CD14-positive monocyte (primary cell): ENCODE results near the gene APLF. TPM values are rescaled to one million over a fixed set of nuclear protein-coding genes. Genes with fewer than 3 reads are reported as not detected.

Experiments
- DNase-seq, 3 donors: peaks; one replicate each; pipeline ENCODE4 v3.0.0-alpha.2; 2011 to 2022
- H2AFZ ChIP-seq: 2 replicates; pipeline ENCODE4 v1.6.0; 2012; ENCODE audit warnings: mild to moderate bottlenecking, low read depth, low read length, inconsistent platforms; ENCODE audit not compliant: insufficient read depth, poor library complexity, severe bottlenecking
- H3K27ac ChIP-seq, 2 donors: 1 replicate in 1 of 2; 2 replicates in 1 of 2; pipeline ENCODE4 v1.5.1; 2012 to 2013; ENCODE audit warnings: low read length in 2 of 2, control low read depth in 1 of 2, inconsistent platforms in 1 of 2, low read depth in 1 of 2, mild to moderate bottlenecking in 1 of 2
- H3K27me3 ChIP-seq, 2 donors: one replicate each; pipeline versions ENCODE4 v1.6.0 to v1.6.1; 2011 to 2013; ENCODE audit warnings: low read length in 2 of 2; ENCODE audit not compliant: control insufficient read depth in 2 of 2, insufficient read depth in 2 of 2
- H3K36me3 ChIP-seq, 2 donors: replicated peaks in 1 of 2; 1 replicate in 1 of 2; 2 replicates in 1 of 2; pipeline versions ENCODE4 v1.5.1 to v1.6.1; 2012 to 2013; ENCODE audit warnings: low read length in 2 of 2, control low read depth in 1 of 2, inconsistent platforms in 1 of 2, mild to moderate bottlenecking in 1 of 2; ENCODE audit not compliant: insufficient read depth in 2 of 2, control insufficient read depth in 1 of 2
- H3K4me1 ChIP-seq, 2 donors: 1 replicate in 1 of 2; 2 replicates in 1 of 2; pipeline versions ENCODE4 v1.5.1 to v1.6.1; 2012 to 2013; ENCODE audit warnings: low read length in 2 of 2, control low read depth in 1 of 2, inconsistent platforms in 1 of 2, mild to moderate bottlenecking in 1 of 2, moderate library complexity in 1 of 2; ENCODE audit not compliant: insufficient read depth in 2 of 2, control insufficient read depth in 1 of 2
- H3K4me2 ChIP-seq: replicated peaks from 2 replicates; pipeline ENCODE3; 2012; ENCODE audit warnings: low read length, moderate library complexity, mild to moderate bottlenecking; ENCODE audit not compliant: poor library complexity, severe bottlenecking; ENCODE audit errors: extremely low read depth
- H3K4me3 ChIP-seq, 3 experiments: fragments of 200-600 bp in 1 of 3; sonication (generic) in 1 of 3; replicated peaks in 1 of 3; 1 replicate in 2 of 3; 2 replicates in 1 of 3; pipeline ENCODE4 v1.5.1; 2011 to 2013; ENCODE audit warnings: low read length in 3 of 3, mild to moderate bottlenecking in 3 of 3, control low read depth in 2 of 3, low read depth in 2 of 3, inconsistent platforms in 1 of 3, moderate library complexity in 1 of 3
- H3K79me2 ChIP-seq: 2 replicates; pipeline ENCODE4 v1.6.0; 2012; ENCODE audit warnings: mild to moderate bottlenecking, control low read depth, inconsistent platforms, low read length, moderate library complexity; ENCODE audit not compliant: insufficient read depth
- H3K9ac ChIP-seq: 2 replicates; pipeline ENCODE4 v1.6.0; 2017; ENCODE audit warnings: low read length, mild to moderate bottlenecking; ENCODE audit not compliant: insufficient read depth, poor library complexity, severe bottlenecking
- H3K9me3 ChIP-seq, 2 donors: replicated peaks in 1 of 2; 1 replicate in 1 of 2; 2 replicates in 1 of 2; pipeline versions ENCODE4 v1.5.1 to v1.6.1; 2012 to 2013; ENCODE audit warnings: low read length in 2 of 2, control low read depth in 1 of 2; ENCODE audit not compliant: control insufficient read depth in 1 of 2, insufficient read depth in 1 of 2
- H4K20me1 ChIP-seq: 2 replicates; pipeline ENCODE4 v1.6.0; 2012; ENCODE audit warnings: mild to moderate bottlenecking, low read length, control low read depth, moderate library complexity; ENCODE audit not compliant: insufficient read depth
- H3K27ac Mint-ChIP-seq, 7 donors: one replicate each; pipeline ENCODE4 v1.8.0; 2020; ENCODE audit warnings: mild to moderate bottlenecking in 7 of 7, mixed read lengths in 7 of 7, moderate library complexity in 6 of 7, inconsistent platforms in 2 of 7
- H3K27me3 Mint-ChIP-seq, 3 donors: one replicate each; pipeline ENCODE4 v1.8.0; 2021 to 2022; ENCODE audit warnings: low read depth in 3 of 3, mild to moderate bottlenecking in 3 of 3, mixed read lengths in 3 of 3, moderate library complexity in 3 of 3, inconsistent platforms in 1 of 3
- H3K36me3 Mint-ChIP-seq, 2 donors: one replicate each; pipeline ENCODE4 v1.8.0; 2020; ENCODE audit warnings: mixed read lengths in 2 of 2, inconsistent platforms in 1 of 2, mild to moderate bottlenecking in 1 of 2
- H3K4me1 Mint-ChIP-seq: one replicate; pipeline ENCODE4 v1.8.0; 2020; ENCODE audit warnings: mild to moderate bottlenecking, mixed read lengths
- H3K4me3 Mint-ChIP-seq, 2 donors: one replicate each; pipeline ENCODE4 v1.8.0; 2020; ENCODE audit warnings: mild to moderate bottlenecking in 2 of 2, mixed read lengths in 2 of 2, moderate library complexity in 1 of 2
- H3K9me3 Mint-ChIP-seq, 7 donors: one replicate each; pipeline ENCODE4 v1.8.0; 2020 to 2022; ENCODE audit warnings: mixed read lengths in 7 of 7, mild to moderate bottlenecking in 6 of 7, moderate library complexity in 6 of 7, inconsistent platforms in 2 of 7
- CTCF ChIP-seq: fragments of 200-600 bp; IDR thresholded peaks from one replicate; pipeline ENCODE4 v1.8.0; 2022; ENCODE audit warnings: antibody characterized with exemption, mild to moderate bottlenecking
- whole genome bisulfite sequencing: methylation state at CpG from one replicate; pipeline ENCODE4 v1.1.5; 2013; ENCODE audit warnings: missing lambda C conversion rate; ENCODE audit not compliant: insufficient coverage; 5-methylcytosine and 5-hydroxymethylcytosine counted together
- intact Hi-C, 2 donors: fragments of 100-400 bp; cut with micrococcal nuclease; formaldehyde crosslinking; loops; one replicate each; pipeline versions ENCODE4 v1.15.0 to v1.15.1; 2023
- polyA plus RNA-seq, 3 donors: library from polyadenylated mRNA; depleted of rRNA in 1 of 3; unstranded in 2 of 3; stranded (reverse) in 1 of 3; fragments of 300-500 nt in 2 of 3; fragments of >200 nt in 1 of 3; fragmentation: Illumina TruSeq in 2 of 3; gene quantifications; 1 replicate in 2 of 3; 2 replicates in 1 of 3; pipeline ENCODE4 v1.2.3, GENCODE V29; 2012 to 2021

APLF gene
- polyA plus RNA-seq, 3 donors, result 0.77 to 1.8 (median 1.2) TPM

- peak; percentile 64 to 75 (median 70) for DNase-seq
- Histone ChIP-seq H3K4me1 (peaks cover 20 to 29% of the 10 kb centered on the region in 2 donors), H2AFZ (peak overlapping the region; percentile 95), H3K9ac (peak overlapping the region; percentile 88), H3K36me3 (no peaks in the 10 kb centered on the region), H4K20me1 (no peaks in the 10 kb centered on the region), H3K27me3 (no peaks in the 10 kb centered on the region), H3K4me2 (peak overlapping the region; percentile 100), H3K9me3 (no peaks in the 10 kb centered on the region), H3K79me2 (peaks cover 12% of the 10 kb centered on the region), H3K4me3 (peak overlapping the region; percentile 78 to 99 (median 82)), H3K27ac (peak overlapping the region; percentile 73 to 89)
- Mint-ChIP-seq H3K27ac (peak overlapping the region; percentile 92 to 96 (median 94)), H3K9me3 (no peaks in the 10 kb centered on the region), H3K27me3 (peaks cover 0 to 2% (median 1%) of the 10 kb centered on the region in 3 donors), H3K4me3 (peak overlapping the region; percentile 90 to 96), H3K4me1 (peaks cover 29% of the 10 kb centered on the region), H3K36me3 (peaks cover 2 to 4% of the 10 kb centered on the region in 2 donors)
- intact Hi-C loops, result loop anchor here (5.0 to 10.0 kb wide), 5 partner anchors 128 to 441 kb away; partner anchors contain the start of gene ARHGAP25 (in 1 of the 2)
- TF ChIP-seq CTCF, result no peak
- WGBS, result 0% methylated on average over 3 of the region's 11 CpGs
Observed at GRCh38 chr2:68466361-68466777, 1.0 kb upstream of the APLF start.

- Histone ChIP-seq H4K20me1 (no peaks in the 10 kb centered on the region), H3K4me1 (peaks cover 20 to 29% of the 10 kb centered on the region in 2 donors), H3K4me2 (peak overlapping the region; percentile 100), H3K27me3 (no peaks in the 10 kb centered on the region), H3K9ac (peak overlapping the region; percentile 88), H3K79me2 (peaks cover 12% of the 10 kb centered on the region), H3K36me3 (no peaks in the 10 kb centered on the region), H2AFZ (peak overlapping the region; percentile 95), H3K4me3 (peak overlapping the region; percentile 78 to 99 (median 82)), H3K9me3 (no peaks in the 10 kb centered on the region), H3K27ac (peak overlapping the region; percentile 73 to 89)
- no peak for TF ChIP-seq CTCF
- intact Hi-C loops, result loop anchor here (5.0 to 10.0 kb wide), 5 partner anchors 128 to 441 kb away; partner anchors contain the start of gene ARHGAP25 (in 1 of the 2)
- no peak for DNase-seq
- H3K4me1 Mint-ChIP-seq, result peaks cover 29% of the 10 kb centered on the region
- H3K9me3 Mint-ChIP-seq, result no peaks in the 10 kb centered on the region
- peaks cover 2 to 4% of the 10 kb centered on the region in 2 donors for H3K36me3 Mint-ChIP-seq
- WGBS, result 0% methylated on average over 18 of the region's 18 CpGs
- peak overlapping the region; percentile 90 to 96 for H3K4me3 Mint-ChIP-seq
- H3K27me3 Mint-ChIP-seq, result peaks cover 0 to 2% (median 1%) of the 10 kb centered on the region in 3 donors
- H3K27ac Mint-ChIP-seq, result peak overlapping the region; percentile 92 to 96 (median 94)
Observed at GRCh38 chr2:68466778-68467076, 658 bp upstream of the APLF start.
